SK-N-SH (cell line): Measurements from ENCODE around the gene RAB26. TPM values are rescaled to one million over a fixed set of nuclear protein-coding genes. Genes with fewer than 3 reads are reported as not detected.
"Not testable (repeated sequence)": the region's sequence is repeated elsewhere in the genome, so short reads cannot be mapped to it uniquely, and the experiment has no call there.

Experiments
- CTCF ChIA-PET: fragments of 300-600, 350-600 bp; formaldehyde crosslinking; extraction: SDS; loops from one replicate; lab custom pipeline; 2021; lab: Yijun Ruan, JAX
- POLR2A ChIA-PET: fragments of 350-600 bp; sonication (Branson Sonifier 250); formaldehyde crosslinking; extraction: SDS; loops from one replicate; lab custom pipeline; 2020; ENCODE audit warnings: antibody characterized with exemption, inconsistent platforms; lab: Yijun Ruan, JAX
- DNase-seq: peaks from one replicate; pipeline ENCODE4 v3.0.0; 2012
- H2AFZ ChIP-seq: fragments of 200-600 bp; sonication (generic); 2 replicates; pipeline ENCODE4 v1.8.1; 2016; ENCODE audit warnings: antibody characterized with exemption, mild to moderate bottlenecking, low read depth
- H3F3A ChIP-seq: fragments of 200-600 bp; sonication (generic); replicated peaks from 2 replicates; pipeline ENCODE3; 2016; ENCODE audit warnings: antibody characterized with exemption, mild to moderate bottlenecking; ENCODE audit not compliant: insufficient read depth
- H3K27ac ChIP-seq, 2 experiments: fragments of 200-500 bp in 1 of 2; fragments of 200-600 bp in 1 of 2; sonication (Bioruptor generic) in 1 of 2; sonication (generic), shearing (Covaris generic) in 1 of 2; 2 replicates each; pipeline versions ENCODE4 v1.5.1 to v1.6.1; 2014 to 2016; ENCODE audit warnings: low read depth in 2 of 2, inconsistent platforms in 1 of 2, low read length in 1 of 2, mild to moderate bottlenecking in 1 of 2, mixed read lengths in 1 of 2
- H3K27me3 ChIP-seq: fragments of 200-600 bp; sonication (generic), shearing (Covaris generic); 2 replicates; pipeline ENCODE4 v1.6.1; 2016; ENCODE audit warnings: mixed run types; ENCODE audit not compliant: insufficient read depth
- H3K36me3 ChIP-seq, 2 experiments: fragments of 200-500 bp in 1 of 2; fragments of 200-600 bp in 1 of 2; sonication (Bioruptor generic) in 1 of 2; sonication (generic) in 1 of 2; replicated peaks in 1 of 2; 2 replicates each; pipeline versions ENCODE3 to v1.5.1; 2014 to 2016; ENCODE audit warnings: low read length in 1 of 2, mild to moderate bottlenecking in 1 of 2; ENCODE audit not compliant: insufficient read depth in 2 of 2, control insufficient read depth in 1 of 2
- H3K4me1 ChIP-seq, 2 experiments: fragments of 200-500 bp in 1 of 2; fragments of 200-600 bp in 1 of 2; sonication (Bioruptor generic) in 1 of 2; sonication (generic), shearing (Covaris generic) in 1 of 2; 2 replicates each; pipeline versions ENCODE4 v1.5.1 to v1.6.1; 2014 to 2016; ENCODE audit warnings: low read depth in 1 of 2, low read length in 1 of 2, mixed run types in 1 of 2; ENCODE audit not compliant: insufficient read depth in 2 of 2, control insufficient read depth in 1 of 2
- H3K4me2 ChIP-seq: fragments of 200-600 bp; sonication (generic), shearing (Covaris generic); 2 replicates; pipeline ENCODE4 v1.6.1; 2017; ENCODE audit warnings: mixed run types
- H3K4me3 ChIP-seq, 2 experiments: fragments of 200-500 bp in 1 of 2; fragments of 200-600 bp in 1 of 2; sonication (Bioruptor generic) in 1 of 2; sonication (generic), shearing (Covaris generic) in 1 of 2; 2 replicates each; pipeline versions ENCODE4 v1.5.1 to v1.8.1; 2014 to 2016; ENCODE audit warnings: low read depth in 2 of 2, inconsistent platforms in 1 of 2, low read length in 1 of 2, mild to moderate bottlenecking in 1 of 2, mixed read lengths in 1 of 2, moderate library complexity in 1 of 2
- H3K79me2 ChIP-seq: fragments of 200-600 bp; sonication (generic); 2 replicates; pipeline ENCODE4 v1.8.1; 2017; ENCODE audit warnings: mild to moderate bottlenecking; ENCODE audit not compliant: insufficient read depth
- H3K9ac ChIP-seq: fragments of 200-600 bp; sonication (generic); 2 replicates; pipeline ENCODE4 v1.6.1; 2017; ENCODE audit warnings: mixed run types
- H3K9me2 ChIP-seq: fragments of 200-600 bp; sonication (generic); 2 replicates; pipeline ENCODE4 v1.6.1; 2017; ENCODE audit warnings: mixed run types
- H3K9me3 ChIP-seq: fragments of 200-600 bp; sonication (generic); 2 replicates; pipeline ENCODE4 v1.6.1; 2017; ENCODE audit warnings: mixed run types, mild to moderate bottlenecking, moderate library complexity
- H4K20me1 ChIP-seq: fragments of 200-600 bp; sonication (generic); 2 replicates; pipeline ENCODE4 v1.6.1; 2017; ENCODE audit warnings: mild to moderate bottlenecking, mixed run types; ENCODE audit not compliant: insufficient read depth
- PBX3 ChIP-seq: IDR thresholded peaks from 2 replicates; pipeline ENCODE4; 2012
- WGBS: methylation state at CpG from one replicate; pipeline ENCODE4 v1.1.6; 2017; ENCODE audit warnings: low lambda C conversion rate; 5-methylcytosine and 5-hydroxymethylcytosine counted together
- polyA plus RNA-seq, 3 experiments: library from polyadenylated mRNA; depleted of rRNA; stranded (reverse); fragments of >200 nt; gene quantifications; 2 replicates each; pipeline ENCODE4 v1.2.3, GENCODE V29; 2012
- small RNA-seq, 7 experiments: library from RNA; depleted of rRNA; stranded (forward); fragments of <200 nt; gene quantifications; one replicate each; pipeline ENCODE3, GENCODE V24; 2012

Gene RAB26
- polyA plus RNA-seq, 1 of the 3 experiments (the other 2 are of a cell fraction), result 14.3 TPM

GRCh38 chr16:2200313-2200712 is 51.9 kb downstream of the RAB26 start (continued):
- TF ChIP-seq PBX3, result no peak

- not testable (repeated sequence) for DNase-seq, H3F3A ChIP-seq, H3K27ac ChIP-seq, H3K4me3 ChIP-seq, H2AFZ ChIP-seq, H3K4me2 ChIP-seq, H3K9me2 ChIP-seq, H3K9me3 ChIP-seq, H3K27me3 ChIP-seq, H4K20me1 ChIP-seq, H3K9ac ChIP-seq
- Histone ChIP-seq H3K79me2 (peaks cover 16% of the 10 kb centered on the region; the same call in 1 of the 2 replicates), H3K4me1 (peaks cover 0 to 19% of the 10 kb centered on the region in 2 experiments; a peak in 2 of 4 replicates), H3K36me3 (peaks cover 0 to 11% of the 10 kb centered on the region in 2 experiments)
- whole genome bisulfite sequencing, result 92% methylated on average over 8 of the region's 8 CpGs
- ChIA-PET CTCF (interaction anchor here (4.9 kb wide), 1 partner anchor 8 kb away, joined by 19 read pairs; no protein-coding TSS in a partner anchor), POLR2A (interaction anchor here (0.9 kb wide), 1 partner anchor 48 kb away, joined by 4 read pairs; the partner anchor contains the start of gene TRAF7)
Observed at GRCh38 chr16:2203119-2203688, 54.8 kb downstream of the RAB26 start.

Small RNA genes within 50 kb of the gene (small RNA-seq; reads per million reads assigned to genes)
- gene MIR3180-5 (0 reads per million in 7 experiments), gene MIR4516 (0 reads per million in 7 experiments), gene RF00019 (0 reads per million in 7 experiments), gene SNORD60 (0 reads per million in 7 experiments)

Other genes with a start within 250 kb of the RAB26 start
- 0.03 TPM in 1 of 2 replicates, not detected in the other for gene HS3ST6, start 230.2 kb upstream of the RAB26 start, polyA plus RNA-seq (2012; rRNA removed)
- gene MSRB1, start 205.4 kb upstream of the RAB26 start, polyA plus RNA-seq (2012; rRNA removed), result 30.1 and 31.4 TPM in 2 replicates
- gene RPL3L, start 193.9 kb upstream of the RAB26 start, polyA plus RNA-seq (2012; rRNA removed), result not detected in 2 replicates
- gene NDUFB10, start 189.1 kb upstream of the RAB26 start, polyA plus RNA-seq (2012; rRNA removed), result 251 and 468 TPM in 2 replicates
- 4,622 and 6,384 TPM in 2 replicates for gene RPS2, start 183.8 kb upstream of the RAB26 start, polyA plus RNA-seq (2012; rRNA removed)
- 0.07 TPM in 1 of 2 replicates, not detected in the other for gene RNF151, start 181.8 kb upstream of the RAB26 start, polyA plus RNA-seq (2012; rRNA removed)
- gene TBL3, start 176.6 kb upstream of the RAB26 start, polyA plus RNA-seq (2012; rRNA removed), result 36.7 and 37.1 TPM in 2 replicates
- 0.19 and 0.21 TPM in 2 replicates for gene NOXO1, start 167.2 kb upstream of the RAB26 start, polyA plus RNA-seq (2012; rRNA removed)
- gene GFER, start 164.4 kb upstream of the RAB26 start, polyA plus RNA-seq (2012; rRNA removed), result 13.3 and 20.4 TPM in 2 replicates
- gene SYNGR3, start 158.7 kb upstream of the RAB26 start, polyA plus RNA-seq (2012; rRNA removed), result 10.7 and 10.8 TPM in 2 replicates
- gene ZNF598, start 138.8 kb upstream of the RAB26 start, polyA plus RNA-seq (2012; rRNA removed), result 38.1 and 47.8 TPM in 2 replicates
- gene NPW, start 128.8 kb upstream of the RAB26 start, polyA plus RNA-seq (2012; rRNA removed), result 0.62 and 1.1 TPM in 2 replicates
- gene NHERF2, start 121.7 kb upstream of the RAB26 start, polyA plus RNA-seq (2012; rRNA removed), result 45.2 and 53.8 TPM in 2 replicates
- gene NTHL1, start 100.8 kb upstream of the RAB26 start, polyA plus RNA-seq (2012; rRNA removed), result 72.9 and 77.3 TPM in 2 replicates
- 76.7 and 96.1 TPM in 2 replicates for gene TSC2, start 100.6 kb upstream of the RAB26 start, polyA plus RNA-seq (2012; rRNA removed)
- 39.8 and 47.4 TPM in 2 replicates for gene PKD1, start 12.7 kb upstream of the RAB26 start, polyA plus RNA-seq (2012; rRNA removed)
- gene TRAF7, start 7.2 kb downstream of the RAB26 start, polyA plus RNA-seq (2012; rRNA removed), result 69.9 and 73.0 TPM in 2 replicates
- gene CASKIN1, start 48.0 kb downstream of the RAB26 start, polyA plus RNA-seq (2012; rRNA removed), result 1.4 and 1.7 TPM in 2 replicates
- 70.3 and 85.4 TPM in 2 replicates for gene MLST8, start 56.8 kb downstream of the RAB26 start, polyA plus RNA-seq (2012; rRNA removed)
- gene BRICD5, start 62.2 kb downstream of the RAB26 start, polyA plus RNA-seq (2012; rRNA removed), result 2.3 and 3.4 TPM in 2 replicates
- gene PGP, start 66.2 kb downstream of the RAB26 start, polyA plus RNA-seq (2012; rRNA removed), result 10.3 and 10.8 TPM in 2 replicates
- gene E4F1, start 75.0 kb downstream of the RAB26 start, polyA plus RNA-seq (2012; rRNA removed), result 33.0 and 34.0 TPM in 2 replicates
- 2.4 and 2.5 TPM in 2 replicates for gene DNASE1L2, start 87.8 kb downstream of the RAB26 start, polyA plus RNA-seq (2012; rRNA removed)
- gene ECI1, start 103.0 kb downstream of the RAB26 start, polyA plus RNA-seq (2012; rRNA removed), result 53.3 and 61.8 TPM in 2 replicates
- gene RNPS1, start 119.5 kb downstream of the RAB26 start, polyA plus RNA-seq (2012; rRNA removed), result 227 and 277 TPM in 2 replicates
- gene ABCA3, start 192.1 kb downstream of the RAB26 start, polyA plus RNA-seq (2012; rRNA removed), result 6.9 and 9.9 TPM in 2 replicates